SK-N-SH (cell line): Measurements from ENCODE around the gene GHR. TPM values are rescaled to one million over a fixed set of nuclear protein-coding genes. Genes with fewer than 3 reads are reported as not detected.

Experiments
- CTCF ChIA-PET: fragments of 300-600, 350-600 bp; formaldehyde crosslinking; extraction: SDS; loops from one replicate; lab custom pipeline; 2021; lab: Yijun Ruan, JAX
- POLR2A ChIA-PET: fragments of 350-600 bp; sonication (Branson Sonifier 250); formaldehyde crosslinking; extraction: SDS; loops from one replicate; lab custom pipeline; 2020; ENCODE audit warnings: antibody characterized with exemption, inconsistent platforms; lab: Yijun Ruan, JAX
- DNase-seq: peaks from one replicate; pipeline ENCODE4 v3.0.0; 2012
- H2AFZ ChIP-seq: fragments of 200-600 bp; sonication (generic); 2 replicates; pipeline ENCODE4 v1.8.1; 2016; ENCODE audit warnings: antibody characterized with exemption, mild to moderate bottlenecking, low read depth
- H3F3A ChIP-seq: fragments of 200-600 bp; sonication (generic); replicated peaks from 2 replicates; pipeline ENCODE3; 2016; ENCODE audit warnings: antibody characterized with exemption, mild to moderate bottlenecking; ENCODE audit not compliant: insufficient read depth
- H3K27ac ChIP-seq, 2 experiments: fragments of 200-500 bp in 1 of 2; fragments of 200-600 bp in 1 of 2; sonication (Bioruptor generic) in 1 of 2; sonication (generic), shearing (Covaris generic) in 1 of 2; 2 replicates each; pipeline versions ENCODE4 v1.5.1 to v1.6.1; 2014 to 2016; ENCODE audit warnings: low read depth in 2 of 2, inconsistent platforms in 1 of 2, low read length in 1 of 2, mild to moderate bottlenecking in 1 of 2, mixed read lengths in 1 of 2
- H3K27me3 ChIP-seq: fragments of 200-600 bp; sonication (generic), shearing (Covaris generic); 2 replicates; pipeline ENCODE4 v1.6.1; 2016; ENCODE audit warnings: mixed run types; ENCODE audit not compliant: insufficient read depth
- H3K36me3 ChIP-seq, 2 experiments: fragments of 200-500 bp in 1 of 2; fragments of 200-600 bp in 1 of 2; sonication (Bioruptor generic) in 1 of 2; sonication (generic) in 1 of 2; replicated peaks in 1 of 2; 2 replicates each; pipeline versions ENCODE3 to v1.5.1; 2014 to 2016; ENCODE audit warnings: low read length in 1 of 2, mild to moderate bottlenecking in 1 of 2; ENCODE audit not compliant: insufficient read depth in 2 of 2, control insufficient read depth in 1 of 2
- H3K4me1 ChIP-seq, 2 experiments: fragments of 200-500 bp in 1 of 2; fragments of 200-600 bp in 1 of 2; sonication (Bioruptor generic) in 1 of 2; sonication (generic), shearing (Covaris generic) in 1 of 2; 2 replicates each; pipeline versions ENCODE4 v1.5.1 to v1.6.1; 2014 to 2016; ENCODE audit warnings: low read depth in 1 of 2, low read length in 1 of 2, mixed run types in 1 of 2; ENCODE audit not compliant: insufficient read depth in 2 of 2, control insufficient read depth in 1 of 2
- H3K4me2 ChIP-seq: fragments of 200-600 bp; sonication (generic), shearing (Covaris generic); 2 replicates; pipeline ENCODE4 v1.6.1; 2017; ENCODE audit warnings: mixed run types
- H3K4me3 ChIP-seq, 2 experiments: fragments of 200-500 bp in 1 of 2; fragments of 200-600 bp in 1 of 2; sonication (Bioruptor generic) in 1 of 2; sonication (generic), shearing (Covaris generic) in 1 of 2; 2 replicates each; pipeline versions ENCODE4 v1.5.1 to v1.8.1; 2014 to 2016; ENCODE audit warnings: low read depth in 2 of 2, inconsistent platforms in 1 of 2, low read length in 1 of 2, mild to moderate bottlenecking in 1 of 2, mixed read lengths in 1 of 2, moderate library complexity in 1 of 2
- H3K79me2 ChIP-seq: fragments of 200-600 bp; sonication (generic); 2 replicates; pipeline ENCODE4 v1.8.1; 2017; ENCODE audit warnings: mild to moderate bottlenecking; ENCODE audit not compliant: insufficient read depth
- H3K9ac ChIP-seq: fragments of 200-600 bp; sonication (generic); 2 replicates; pipeline ENCODE4 v1.6.1; 2017; ENCODE audit warnings: mixed run types
- H3K9me2 ChIP-seq: fragments of 200-600 bp; sonication (generic); 2 replicates; pipeline ENCODE4 v1.6.1; 2017; ENCODE audit warnings: mixed run types
- H3K9me3 ChIP-seq: fragments of 200-600 bp; sonication (generic); 2 replicates; pipeline ENCODE4 v1.6.1; 2017; ENCODE audit warnings: mixed run types, mild to moderate bottlenecking, moderate library complexity
- H4K20me1 ChIP-seq: fragments of 200-600 bp; sonication (generic); 2 replicates; pipeline ENCODE4 v1.6.1; 2017; ENCODE audit warnings: mild to moderate bottlenecking, mixed run types; ENCODE audit not compliant: insufficient read depth
- CTCF ChIP-seq: fragments of 200-600 bp; sonication (generic); IDR thresholded peaks from 2 replicates; pipeline ENCODE4 v1.6.1; 2017; ENCODE audit warnings: antibody characterized with exemption, mild to moderate bottlenecking, moderate library complexity
- ELF1 ChIP-seq: IDR thresholded peaks from 2 replicates; pipeline ENCODE4 v1.4.0; 2012
- GABPA ChIP-seq: IDR thresholded peaks from 2 replicates; pipeline ENCODE4 v1.4.0; 2012; ENCODE audit warnings: low read depth, mild to moderate bottlenecking
- IRF3 ChIP-seq: fragments of 150-350 bp; IDR thresholded peaks from 2 replicates; pipeline ENCODE4 v1.6.1; 2016; ENCODE audit warnings: mild to moderate bottlenecking, low read depth, low read length
- JUND ChIP-seq: IDR thresholded peaks from 2 replicates; pipeline ENCODE4 v1.4.0; 2012
- RFX5 ChIP-seq: IDR thresholded peaks from 2 replicates; pipeline ENCODE4 v1.6.1; 2012; ENCODE audit warnings: mild to moderate bottlenecking, improper control_type of control experiment, low read length
- SIN3A ChIP-seq: IDR thresholded peaks from 2 replicates; pipeline ENCODE4 v1.6.1; 2012; ENCODE audit warnings: low read depth, mild to moderate bottlenecking, low read length, moderate library complexity, borderline replicate concordance
- SMC3 ChIP-seq: IDR thresholded peaks from 2 replicates; pipeline ENCODE4 v1.6.1; 2012; ENCODE audit warnings: low read depth, low read length, improper control_type of control experiment
- TAF1 ChIP-seq: IDR thresholded peaks from 2 replicates; pipeline ENCODE4 v1.6.1; 2012; ENCODE audit warnings: low read depth, mild to moderate bottlenecking, low read length, moderate library complexity, borderline replicate concordance
- TCF12 ChIP-seq: IDR thresholded peaks from 2 replicates; pipeline ENCODE4 v1.4.0; 2012
- YY1 ChIP-seq: IDR thresholded peaks from 2 replicates; pipeline ENCODE4 v1.4.0; 2012; ENCODE audit warnings: low read depth, mild to moderate bottlenecking
- ZBTB33 ChIP-seq: IDR thresholded peaks from 2 replicates; pipeline ENCODE4 v1.4.0; 2012; ENCODE audit warnings: low read depth, borderline replicate concordance
- WGBS: methylation state at CpG from one replicate; pipeline ENCODE4 v1.1.6; 2017; ENCODE audit warnings: low lambda C conversion rate; 5-methylcytosine and 5-hydroxymethylcytosine counted together
- polyA plus RNA-seq, 3 experiments: library from polyadenylated mRNA; depleted of rRNA; stranded (reverse); fragments of >200 nt; gene quantifications; 2 replicates each; pipeline ENCODE4 v1.2.3, GENCODE V29; 2012

The GHR gene
- polyA plus RNA-seq, 1 of the 3 experiments (the other 2 are of a cell fraction) = 0.03 TPM

DNA sequence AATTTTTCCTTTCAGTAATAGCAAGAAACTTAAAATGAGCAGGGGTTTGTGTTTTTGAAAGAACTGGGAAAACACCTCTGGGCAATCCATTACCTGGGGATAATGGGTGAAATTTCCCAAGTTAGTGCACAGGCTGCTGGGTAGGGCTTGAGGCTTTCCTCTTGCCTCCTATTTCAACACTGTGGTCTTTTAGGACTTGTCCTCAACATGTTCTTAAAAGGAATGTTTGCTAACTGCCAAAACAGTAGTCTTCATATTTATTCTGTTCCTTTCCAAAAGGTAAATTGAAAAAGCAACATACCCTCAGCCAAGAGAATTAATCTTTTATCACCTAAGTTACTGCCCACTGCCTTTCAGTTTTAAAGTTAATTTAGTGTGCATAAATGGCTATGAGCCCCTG, 175.1 kb downstream of the GHR start:
- no peak overlapping the region for H3K27ac ChIP-seq
- no peaks in the 10 kb centered on the region for H3K9me3 ChIP-seq
- no peak for DNase-seq
- TF ChIP-seq YY1 = no peak
- no peak overlapping the region for H3K9ac ChIP-seq
- H3K4me2 ChIP-seq = no peak overlapping the region
- H3F3A ChIP-seq = no peaks in the 10 kb centered on the region
- POLR2A ChIA-PET = no interaction called here
- CTCF ChIA-PET = interaction anchor here (1.8 kb wide), 1 partner anchor 15 kb away, joined by 5 read pairs; no protein-coding TSS in a partner anchor
- H3K4me3 ChIP-seq = no peak overlapping the region
- H3K27me3 ChIP-seq = no peaks in the 10 kb centered on the region
- H4K20me1 ChIP-seq = no peaks in the 10 kb centered on the region
- H3K9me2 ChIP-seq = no peaks in the 10 kb centered on the region; the same call in 1 of the 2 replicates
- no peaks in the 10 kb centered on the region for H3K4me1 ChIP-seq
- no peaks in the 10 kb centered on the region for H3K79me2 ChIP-seq
- no peaks in the 10 kb centered on the region for H3K36me3 ChIP-seq
- H2AFZ ChIP-seq = no peak overlapping the region

DNA sequence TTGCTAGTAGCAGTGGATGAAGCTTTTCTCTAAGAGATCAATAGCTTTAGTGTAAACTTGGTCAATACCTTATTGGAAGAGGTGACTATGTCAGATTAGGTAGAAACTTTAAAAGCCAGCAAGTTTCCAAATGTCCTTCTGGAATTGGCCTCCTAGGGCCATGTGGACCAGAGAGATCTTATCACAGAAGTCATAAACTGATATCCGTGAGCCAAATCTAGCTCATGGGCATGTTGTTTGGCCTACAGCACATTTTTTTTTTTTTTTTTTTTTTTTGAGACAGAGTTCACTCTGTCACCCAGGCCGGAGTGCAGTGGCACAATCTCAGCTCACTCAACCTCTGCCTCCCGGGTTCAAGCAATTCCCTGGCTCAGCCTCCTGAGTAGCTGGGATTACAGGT, 175.9 kb downstream of the GHR start:
- Histone ChIP-seq H3K9ac (no peak overlapping the region), H3K4me3 (no peak overlapping the region), H3F3A (no peaks in the 10 kb centered on the region), H3K79me2 (no peaks in the 10 kb centered on the region), H4K20me1 (no peaks in the 10 kb centered on the region), H3K36me3 (no peaks in the 10 kb centered on the region), H2AFZ (no peak overlapping the region), H3K9me2 (no peaks in the 10 kb centered on the region; the same call in 1 of the 2 replicates), H3K4me1 (no peaks in the 10 kb centered on the region), H3K27ac (no peak overlapping the region), H3K27me3 (no peaks in the 10 kb centered on the region), H3K9me3 (no peaks in the 10 kb centered on the region), H3K4me2 (no peak overlapping the region)
- CTCF ChIA-PET = interaction anchor here (1.8 kb wide), 1 partner anchor 15 kb away, joined by 5 read pairs; no protein-coding TSS in a partner anchor
- POLR2A ChIA-PET = no interaction called here
- TF ChIP-seq GABPA (no peak), SIN3A (no peak), SMC3 (no peak), ZBTB33 (no peak), IRF3 (no peak), TCF12 (no peak), RFX5 (no peak), CTCF (no peak), ELF1 (no peak), JUND (no peak), TAF1 (no peak)
- DNase-seq = no peak
- 3% methylated on average over 3 of the region's 3 CpGs for WGBS
